DMS53 treated with DMSO at 0.1 percent for 48 hours (cell line): ENCODE results near the gene GNA12.

Experiments
- DNase-seq: peaks from one replicate; lab custom pipeline; 2025; ENCODE audit not compliant: unreplicated experiment; lab: John Stamatoyannopoulos, UW

The GNA12 gene, protein sequence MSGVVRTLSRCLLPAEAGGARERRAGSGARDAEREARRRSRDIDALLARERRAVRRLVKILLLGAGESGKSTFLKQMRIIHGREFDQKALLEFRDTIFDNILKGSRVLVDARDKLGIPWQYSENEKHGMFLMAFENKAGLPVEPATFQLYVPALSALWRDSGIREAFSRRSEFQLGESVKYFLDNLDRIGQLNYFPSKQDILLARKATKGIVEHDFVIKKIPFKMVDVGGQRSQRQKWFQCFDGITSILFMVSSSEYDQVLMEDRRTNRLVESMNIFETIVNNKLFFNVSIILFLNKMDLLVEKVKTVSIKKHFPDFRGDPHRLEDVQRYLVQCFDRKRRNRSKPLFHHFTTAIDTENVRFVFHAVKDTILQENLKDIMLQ

DNA sequence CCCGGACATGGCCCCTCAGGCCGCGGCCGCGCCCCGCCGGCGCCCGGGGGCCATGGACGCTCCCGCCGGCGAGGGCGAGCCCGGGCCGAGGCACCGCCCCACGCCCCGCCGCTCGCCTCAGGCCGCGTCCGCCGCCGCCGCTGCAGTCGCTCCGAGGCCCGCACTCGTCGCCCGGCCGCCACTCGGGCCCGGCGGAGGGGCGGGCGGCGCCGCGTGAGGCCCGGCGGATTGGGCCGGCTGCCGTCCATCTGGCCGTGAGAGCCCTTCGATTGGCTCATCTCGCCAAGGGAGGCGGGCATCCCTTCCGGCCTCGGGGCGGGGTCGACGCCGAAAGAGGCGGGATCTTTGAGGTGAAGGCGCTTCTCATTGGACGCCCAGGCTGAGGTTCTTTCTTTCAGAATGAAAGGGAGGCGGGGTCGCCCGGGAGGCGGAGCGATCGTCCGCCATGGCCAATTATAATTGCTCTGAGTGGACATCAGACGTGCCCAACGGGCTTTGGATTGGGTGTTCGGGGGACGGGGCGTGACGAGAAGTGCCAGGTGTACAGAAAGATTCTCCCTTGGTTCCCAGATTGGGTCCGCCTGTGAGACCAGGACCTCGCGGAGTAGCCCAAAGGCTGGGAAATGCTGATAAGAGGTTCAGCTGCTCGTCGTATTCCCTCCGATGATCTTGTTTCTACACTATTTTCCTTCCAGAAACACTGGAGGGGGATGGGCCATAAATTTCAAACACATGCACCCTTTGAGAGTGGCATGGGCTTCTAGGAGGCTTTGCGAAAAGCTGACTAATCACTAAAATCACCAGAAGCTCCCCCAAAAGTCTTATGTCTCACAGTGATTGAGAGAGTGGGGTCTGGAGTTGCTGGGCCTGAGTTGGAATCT, at the start of gene GNA12:
TSS of gene GNA12 (minus strand) at position 156 of the 881 bp plus-strand sequence. CDS start at position 9, 147 bp downstream.
- peak; percentile 94 for DNase-seq

DNA sequence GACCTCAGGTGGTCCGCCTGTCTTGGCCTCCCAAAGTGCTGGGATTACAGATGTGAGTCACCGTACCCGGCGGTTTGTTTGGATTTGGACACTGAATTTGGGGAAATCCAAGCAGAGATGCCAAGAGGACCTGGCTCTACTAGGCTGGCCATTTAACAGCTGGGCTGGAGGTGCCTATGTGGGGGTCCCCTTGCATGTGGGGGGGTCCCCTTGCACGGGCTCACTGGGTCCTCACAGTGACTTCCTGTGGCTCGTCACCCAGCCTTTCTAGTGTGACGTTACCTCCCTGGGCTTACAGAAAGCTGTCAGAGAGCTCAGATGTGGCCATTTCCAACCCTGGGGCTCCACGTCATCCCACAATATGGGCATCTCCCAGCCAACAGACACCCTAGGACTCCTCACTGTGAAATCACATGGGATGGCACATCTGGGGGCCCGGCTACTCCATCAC, 49.3 kb upstream of the GNA12 start:
- DNase-seq: no peak

DNA sequence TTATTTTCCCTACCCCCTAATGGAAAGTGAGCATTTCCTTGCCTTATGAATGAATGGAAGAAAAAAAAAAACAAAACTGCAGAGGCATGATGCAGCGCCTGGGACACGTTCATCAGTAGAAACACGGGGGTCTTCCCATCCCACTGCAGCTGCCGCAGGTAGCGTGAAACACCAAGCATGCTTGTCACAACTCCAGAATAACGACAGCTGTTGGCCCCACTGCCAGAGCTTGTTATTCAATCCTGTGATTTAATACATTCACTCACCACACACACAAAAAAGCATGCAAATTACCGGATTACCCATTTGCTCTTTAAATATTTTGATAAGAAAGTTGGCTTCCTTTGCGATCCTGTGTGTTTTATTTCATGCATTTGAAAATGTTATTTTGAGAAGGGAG, 48.4 kb upstream of the GNA12 start:
- no peak for DNase-seq

DNA sequence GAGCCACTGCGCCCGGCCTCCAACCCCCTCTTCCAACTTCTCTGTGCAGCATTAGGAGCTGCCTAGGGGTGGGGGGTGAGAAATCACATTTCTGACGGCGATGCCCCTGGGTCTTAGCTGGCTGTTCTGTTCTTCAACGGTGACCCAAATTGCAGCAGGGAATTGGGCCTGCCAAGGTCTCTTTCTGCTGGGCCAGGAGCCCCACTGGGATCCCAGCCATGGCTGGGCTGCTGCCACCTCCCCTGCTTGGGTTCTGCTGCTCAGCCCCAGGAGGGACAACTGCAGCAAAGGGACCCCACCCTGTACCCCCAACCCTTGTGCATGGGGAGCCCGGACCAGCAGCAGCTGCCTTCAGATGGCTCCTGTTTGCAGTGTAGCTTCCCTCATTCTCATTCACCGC, 43.7 kb upstream of the GNA12 start:
- DNase-seq: no peak

DNA sequence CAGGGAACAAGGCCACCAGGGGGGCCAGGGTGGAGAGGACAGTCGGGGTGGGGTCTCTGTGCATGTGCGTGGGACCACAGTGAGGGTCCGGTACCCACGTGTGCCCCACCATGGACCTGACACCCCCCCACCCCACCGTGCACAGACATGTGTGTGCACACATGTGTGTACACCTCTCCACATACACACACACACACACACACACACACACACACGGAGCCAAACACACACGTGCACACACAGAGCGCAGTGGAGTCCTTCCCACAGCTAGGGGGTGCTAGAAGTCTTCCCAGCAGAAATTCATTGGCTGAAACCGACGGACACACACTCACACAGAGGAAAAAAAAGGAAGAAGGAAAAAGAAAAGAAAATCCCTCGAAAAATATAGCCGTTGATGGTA, 42.8 kb upstream of the GNA12 start:
- DNase-seq: peak; percentile 48

DNA sequence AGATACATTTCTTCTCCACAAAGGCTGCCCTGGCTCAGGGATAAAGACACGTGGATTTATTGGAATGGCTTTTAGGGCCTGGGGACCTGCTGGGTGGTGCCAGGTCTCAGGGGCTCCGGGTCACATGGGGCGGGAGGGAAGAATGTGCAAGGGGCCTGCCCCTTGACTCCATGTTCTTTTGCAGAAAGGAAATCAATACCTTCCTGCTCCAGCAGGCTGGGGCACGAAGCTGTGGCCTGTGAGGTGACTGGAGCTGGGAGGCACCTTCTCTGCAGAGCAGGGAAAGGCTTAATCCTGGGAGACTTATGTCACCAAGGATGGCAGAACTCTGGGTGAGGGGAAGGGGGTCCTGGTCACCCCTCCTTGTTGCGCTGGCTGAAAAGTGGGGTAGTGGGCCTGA, 42.3 kb upstream of the GNA12 start:
- DNase-seq: no peak

DNA sequence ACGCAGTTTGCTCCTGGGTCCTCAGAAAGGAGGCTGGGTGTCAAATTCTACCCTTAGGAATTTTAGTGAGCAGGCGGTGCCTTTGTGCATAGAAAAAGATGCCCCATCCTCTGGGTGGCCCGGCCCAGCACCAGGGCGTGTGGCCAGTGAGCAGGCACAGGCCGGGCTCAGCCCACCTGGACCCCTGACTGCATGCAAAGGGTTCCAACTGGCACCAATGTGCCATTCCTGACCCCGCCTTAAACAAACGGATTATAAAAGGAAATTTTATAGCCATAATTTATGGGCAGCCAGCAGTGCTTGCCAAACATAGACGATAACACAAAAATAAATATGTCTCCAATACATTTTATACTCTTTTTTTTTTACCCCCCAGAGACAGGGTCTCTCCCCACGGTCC, 40.1 kb upstream of the GNA12 start:
- no peak for DNase-seq

DNA sequence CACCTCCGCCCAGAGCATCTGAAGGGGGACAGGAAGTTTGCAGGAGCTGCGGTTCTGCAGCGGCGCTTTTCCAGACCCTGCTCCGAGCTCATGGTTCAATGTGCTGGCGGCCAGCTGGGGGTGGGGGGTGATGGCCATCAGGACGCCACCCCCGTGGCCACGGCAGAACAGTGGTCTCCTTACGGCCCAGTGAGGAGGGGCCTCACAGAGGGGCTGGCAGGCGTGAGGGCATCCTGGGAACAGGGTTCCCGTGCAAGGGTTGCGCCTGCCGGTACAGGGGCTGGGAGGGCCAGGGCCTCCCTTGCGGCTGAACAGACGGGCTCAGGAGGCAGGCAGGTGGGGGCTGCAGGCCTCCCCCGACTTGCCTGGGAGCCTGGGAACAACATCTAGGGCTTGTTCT, 39.0 kb upstream of the GNA12 start:
- DNase-seq: no peak

DNA sequence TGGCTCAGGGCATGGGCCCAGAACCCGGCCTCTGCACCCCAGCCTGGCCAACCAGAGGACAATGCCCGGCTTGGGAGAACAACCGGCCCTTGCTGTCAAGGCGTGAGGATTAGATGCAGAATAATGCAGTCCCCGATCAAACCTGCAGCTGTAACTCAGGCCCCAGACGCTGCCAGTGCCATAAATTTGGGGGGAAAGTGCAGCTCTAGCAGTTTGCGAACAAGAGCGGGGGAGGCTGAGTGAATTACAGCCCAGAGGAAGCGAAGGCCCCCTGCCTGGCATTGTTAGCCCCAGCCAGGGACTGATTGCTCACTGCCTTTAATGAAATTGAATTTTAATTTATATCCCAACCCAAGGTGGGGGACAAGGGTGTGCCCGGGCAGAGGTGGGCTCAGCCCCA, 38.0 kb upstream of the GNA12 start:
- no peak for DNase-seq

DNA sequence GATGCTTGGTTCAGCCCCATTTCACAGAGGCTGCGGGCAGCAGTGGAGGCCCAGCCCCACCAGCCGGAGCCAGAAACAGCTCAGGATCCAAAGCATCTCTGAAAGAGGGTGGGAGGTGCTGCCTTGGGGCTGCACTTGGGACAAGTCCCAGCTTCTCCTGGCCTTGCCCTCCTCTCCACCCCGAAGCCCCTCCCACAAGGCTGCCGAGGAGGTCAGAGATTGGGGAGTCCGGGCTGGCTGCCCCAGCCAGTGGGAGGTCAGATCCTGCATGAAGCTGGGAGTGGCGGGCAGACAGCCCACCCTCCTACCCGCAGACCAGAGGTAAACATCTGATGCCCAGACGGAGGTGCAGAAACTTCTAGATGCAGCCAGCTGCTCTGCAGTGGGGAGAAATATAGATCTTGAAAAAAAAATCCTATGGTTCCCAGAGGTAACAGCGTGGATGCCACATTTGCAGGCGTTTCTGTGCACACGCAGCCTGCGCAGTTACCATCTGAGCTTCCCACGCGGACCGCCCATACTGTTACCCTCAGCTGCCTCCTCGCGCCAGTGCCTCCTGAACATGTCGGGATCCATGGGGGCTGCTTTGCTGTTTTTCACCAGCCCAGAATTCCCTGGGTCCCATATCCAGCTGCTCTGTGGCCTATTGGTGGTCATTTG, 36.9 kb upstream of the GNA12 start:
- no peak for DNase-seq

DNA sequence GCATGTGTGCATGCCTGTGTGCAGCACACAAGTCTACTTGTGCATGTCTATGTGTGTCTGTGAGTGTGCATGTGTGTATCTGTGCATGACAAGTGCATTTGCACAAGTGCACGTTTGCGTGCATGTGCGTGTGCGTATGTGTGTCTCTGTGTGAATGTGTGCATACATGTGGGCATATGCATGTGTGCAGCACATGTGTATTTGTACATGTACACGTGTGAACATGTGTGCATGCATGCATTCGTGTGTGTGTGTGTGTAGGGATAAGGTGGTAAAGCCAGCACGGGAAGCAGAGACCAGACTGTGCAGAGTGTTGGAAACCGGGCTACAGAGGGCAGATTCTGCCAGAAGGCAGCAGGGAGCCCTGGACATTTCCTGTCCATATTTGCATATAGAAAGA, 35.9 kb upstream of the GNA12 start:
- no peak for DNase-seq

DNA sequence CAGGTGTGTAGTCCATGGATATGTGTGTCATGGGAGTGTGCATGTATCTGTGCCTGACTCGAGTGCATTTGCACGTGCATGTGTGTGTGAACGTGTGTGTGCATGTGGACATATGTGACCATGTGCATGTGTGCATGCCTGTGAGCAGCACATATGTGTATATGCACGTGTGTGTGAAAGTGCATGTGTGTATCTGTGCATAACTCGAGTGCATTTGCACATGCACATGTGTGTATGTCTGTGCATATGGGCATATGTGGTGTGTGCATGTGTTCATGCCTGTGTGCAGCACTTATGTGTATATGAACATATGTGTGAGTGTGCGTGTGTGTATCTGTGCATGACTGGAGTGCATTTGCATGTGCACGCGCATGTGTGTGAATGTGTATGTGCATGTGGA, 35.2 kb upstream of the GNA12 start:
- no peak for DNase-seq

DNA sequence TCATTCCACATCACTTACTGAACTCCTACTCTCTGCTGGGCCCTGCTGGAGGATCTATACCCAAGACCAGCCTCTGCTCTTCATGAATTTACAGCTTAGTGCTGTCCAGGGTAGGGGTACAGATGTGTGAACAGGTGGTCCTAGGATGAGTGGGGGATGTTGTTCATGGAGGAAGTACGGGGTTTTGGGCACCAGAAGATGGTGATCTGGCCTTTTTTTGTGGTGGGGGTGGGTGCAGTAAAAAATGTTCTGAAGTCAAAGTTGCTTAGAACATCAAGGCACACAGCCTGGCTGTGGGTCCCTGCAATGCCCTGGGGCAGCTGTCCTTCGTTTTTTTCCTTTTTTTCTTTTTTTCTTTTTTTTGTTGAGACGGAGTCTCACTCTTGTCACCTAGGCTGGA, 34.2 kb upstream of the GNA12 start:
- no peak for DNase-seq

DNA sequence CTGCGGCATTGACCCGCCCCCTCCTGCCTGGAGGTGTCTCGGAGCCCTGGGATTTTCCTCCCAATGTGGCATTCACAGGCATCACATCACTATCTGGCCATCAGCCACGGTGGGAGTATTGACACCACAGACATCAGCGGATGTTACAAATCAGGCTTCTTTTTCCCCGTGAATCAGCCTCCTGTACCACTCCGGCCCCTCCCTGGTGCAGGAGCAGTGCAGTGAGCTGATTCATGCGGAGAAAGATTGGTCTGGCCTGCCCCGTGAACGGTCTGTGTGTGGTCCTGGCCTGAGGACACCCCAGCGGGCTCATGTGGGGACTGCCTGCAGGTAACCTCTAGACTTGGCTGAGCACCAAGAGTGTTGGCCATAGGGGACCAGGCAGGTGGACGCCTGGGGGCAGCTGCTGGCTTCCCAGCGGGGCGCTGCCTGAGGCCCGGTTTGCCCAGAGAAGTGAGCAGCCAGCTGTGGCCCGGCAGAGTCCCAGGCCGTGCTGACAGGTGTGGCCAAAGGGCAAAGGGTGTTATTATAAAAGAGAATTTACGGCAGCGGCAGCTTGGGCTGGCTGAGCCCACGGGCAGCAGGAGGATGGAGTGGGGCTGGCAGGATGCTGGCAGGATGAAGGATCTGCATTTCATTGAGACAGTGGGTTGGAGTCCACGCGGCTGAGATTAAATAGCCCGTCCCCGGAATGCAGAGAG, 32.1 kb upstream of the GNA12 start:
- DNase-seq: no peak

DNA sequence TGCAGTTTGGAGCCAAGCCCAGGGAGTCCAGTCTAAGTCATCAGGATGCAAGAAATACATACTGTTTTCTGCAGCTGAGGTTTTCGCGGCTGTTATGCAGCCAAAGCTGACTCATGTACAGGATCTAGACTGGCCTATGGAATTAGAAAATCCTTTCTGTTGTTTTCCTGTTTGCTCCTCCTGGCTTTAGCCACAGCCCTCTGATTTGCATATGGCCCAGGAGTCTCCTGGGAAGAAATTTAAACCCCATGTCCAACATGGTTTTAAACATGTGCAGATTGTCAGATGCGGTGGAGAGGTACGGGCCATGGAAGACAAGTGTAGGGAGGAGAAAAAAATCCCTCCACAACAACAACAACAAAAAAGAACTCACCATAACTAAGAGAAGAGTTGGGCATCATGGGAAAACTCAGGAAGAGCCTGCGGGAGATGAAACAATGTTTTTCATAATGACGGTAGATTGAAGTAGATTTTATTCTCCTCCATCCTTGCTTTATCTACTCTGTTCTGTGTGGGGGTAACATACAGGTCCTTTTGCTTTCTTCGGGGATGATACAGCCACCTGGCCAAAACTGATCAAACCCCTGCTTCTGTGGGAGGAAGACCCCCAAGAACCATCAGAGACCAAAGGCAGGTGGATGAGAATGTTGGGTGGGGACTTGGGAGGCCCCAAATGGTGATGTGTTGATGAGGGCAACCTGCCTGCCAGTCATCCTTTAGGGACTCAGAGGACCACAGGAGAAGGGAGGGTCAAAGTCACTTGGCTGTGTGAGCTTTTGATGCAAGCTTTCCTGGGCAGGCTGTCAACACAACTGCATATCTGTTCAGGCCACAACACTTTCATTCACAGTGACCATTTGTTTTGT, 29.8 kb upstream of the GNA12 start:
- no peak for DNase-seq

DNA sequence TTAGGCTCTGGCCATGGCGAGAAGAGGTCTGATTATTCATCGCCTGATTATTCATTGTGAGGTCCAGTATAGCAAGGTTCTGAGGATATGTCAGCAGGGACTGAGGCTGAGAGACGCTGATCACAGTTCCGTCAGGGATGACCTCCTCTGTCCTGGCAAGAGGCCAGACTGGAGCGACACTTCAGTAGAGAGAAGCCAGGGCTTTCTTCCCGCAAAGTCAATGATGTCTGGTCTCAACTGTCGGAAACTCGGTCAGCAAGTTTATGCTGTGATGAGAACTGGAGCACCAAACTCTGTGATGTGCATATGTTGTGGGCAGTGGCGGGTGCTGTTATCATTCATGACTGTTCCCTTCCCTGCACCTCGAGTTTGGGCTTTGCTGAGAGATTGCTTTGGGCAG, 29.0 kb upstream of the GNA12 start:
- peak; percentile 6 for DNase-seq

DNA sequence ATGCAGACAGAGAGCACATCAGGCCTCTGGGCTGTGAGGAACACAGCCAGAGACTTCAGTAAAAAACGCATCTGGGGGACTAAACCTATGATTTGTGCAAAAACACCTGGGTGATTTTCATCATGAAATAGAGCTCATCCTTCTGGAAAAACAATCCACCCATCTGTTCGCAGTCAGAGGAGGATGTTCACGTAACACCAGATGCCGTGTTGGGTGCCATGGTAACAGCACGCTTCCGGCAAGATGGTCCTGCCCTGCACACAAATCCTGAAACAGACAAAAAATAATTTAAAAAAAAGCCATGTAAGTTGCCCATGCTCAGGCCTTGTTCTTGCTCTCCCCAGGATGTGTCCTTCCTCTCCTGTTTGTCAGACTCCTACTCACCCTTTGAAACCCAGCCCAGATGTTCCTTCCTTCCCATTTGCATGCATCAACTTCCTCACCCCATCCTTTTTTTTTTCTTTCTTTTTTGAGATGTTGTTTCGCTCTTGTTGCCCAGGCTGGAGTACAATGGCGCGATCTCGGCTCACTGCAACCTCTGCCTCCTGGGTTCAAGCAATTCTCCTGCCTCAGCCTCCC, 28.3 kb upstream of the GNA12 start:
- no peak for DNase-seq

DNA sequence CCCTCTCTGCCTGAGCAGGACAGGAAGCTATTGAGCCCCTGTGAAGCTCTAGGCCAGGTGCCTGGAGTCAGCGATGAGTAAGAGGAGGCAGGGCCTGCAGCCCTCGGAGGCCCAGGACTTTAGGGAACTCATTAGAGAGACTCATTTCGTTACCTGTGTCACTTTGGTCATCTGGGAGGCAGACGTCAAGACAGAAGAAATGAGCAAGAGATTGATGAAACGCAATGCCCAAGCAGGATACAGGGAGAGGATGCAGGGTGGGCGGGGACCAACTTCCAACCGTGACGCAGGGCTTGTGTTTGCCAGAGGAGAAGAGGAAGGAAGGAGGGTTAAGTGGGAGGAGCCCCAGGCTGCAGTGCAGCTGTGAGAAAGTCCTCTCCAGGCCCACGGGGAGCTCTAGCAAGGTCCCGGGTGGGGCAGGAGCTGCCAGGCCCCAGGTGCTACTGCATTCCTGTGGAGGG, 26.4 kb upstream of the GNA12 start:
- DNase-seq: peak; percentile 2

DNA sequence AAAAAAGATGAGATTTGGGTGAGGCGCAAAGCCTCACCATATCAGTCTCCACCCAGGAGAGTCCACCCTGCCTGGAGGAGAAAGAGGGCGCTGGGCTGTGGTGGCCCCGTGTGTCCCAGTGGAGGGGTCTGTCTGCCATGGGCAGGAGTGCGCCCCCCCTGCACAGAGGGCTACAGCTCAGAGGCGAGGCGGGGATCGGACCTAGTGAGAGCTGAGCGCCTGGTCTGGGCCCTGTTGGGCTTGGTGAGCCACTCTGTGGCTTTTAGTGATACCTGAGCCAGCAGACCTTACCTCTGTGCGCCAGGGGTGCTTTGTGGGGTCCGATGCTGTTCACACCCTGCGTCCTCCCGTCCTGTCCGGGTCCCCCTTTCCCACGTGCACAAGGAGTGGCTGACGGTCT, 25.9 kb upstream of the GNA12 start:
- no peak for DNase-seq

DNA sequence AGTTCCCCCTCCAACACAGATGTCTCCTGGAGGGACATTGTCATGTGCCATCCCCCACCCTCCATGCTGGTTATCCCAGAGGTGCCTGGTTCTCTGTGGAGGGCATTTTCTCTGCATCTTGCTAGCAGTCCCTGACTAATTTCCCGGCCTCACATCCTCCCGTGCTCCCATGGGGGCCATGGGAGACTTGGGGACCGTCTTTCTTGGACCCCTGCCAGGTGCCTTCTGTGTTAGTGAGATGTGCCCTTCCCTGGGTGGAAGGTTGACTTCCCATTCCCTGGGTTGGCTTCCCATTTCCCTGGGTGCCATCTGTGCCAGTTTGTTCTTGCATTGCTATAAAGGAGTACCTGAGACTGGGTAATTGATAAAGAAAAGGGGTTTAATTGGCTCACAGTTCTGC, 22.5 kb upstream of the GNA12 start:
- no peak for DNase-seq
